Right lobe of liver (tissue), 4 donors: Measurements from ENCODE around the gene SSH2.

Experiments used
- POLR2A ChIP-seq: fragments of 450-650 bp; IDR thresholded peaks from one replicate; pipeline ENCODE4 v1.6.1; 2017; ENCODE audit warnings: antibody characterized with exemption, mild to moderate bottlenecking
- TF ChIP-seq, protein P1 (sequence below), 4 donors: fragments of 200-600 bp in 3 of 4; fragments of 450-650 bp in 1 of 4; IDR thresholded peaks; one replicate each; pipeline versions ENCODE4 v1.5.1 to v1.8.0; 2016 to 2022; ENCODE audit warnings: antibody characterized with exemption in 4 of 4, mild to moderate bottlenecking in 2 of 4
- donor health status: DM: no; HTN: no; CAD: no.
- donor health status: DM: no; HTN: no; CAD: no.
- donor health status: DM: no; HTN: yes; CAD: no.

- TF ChIP-seq POLR2A = no peak
- TF ChIP-seq, protein P1, sequence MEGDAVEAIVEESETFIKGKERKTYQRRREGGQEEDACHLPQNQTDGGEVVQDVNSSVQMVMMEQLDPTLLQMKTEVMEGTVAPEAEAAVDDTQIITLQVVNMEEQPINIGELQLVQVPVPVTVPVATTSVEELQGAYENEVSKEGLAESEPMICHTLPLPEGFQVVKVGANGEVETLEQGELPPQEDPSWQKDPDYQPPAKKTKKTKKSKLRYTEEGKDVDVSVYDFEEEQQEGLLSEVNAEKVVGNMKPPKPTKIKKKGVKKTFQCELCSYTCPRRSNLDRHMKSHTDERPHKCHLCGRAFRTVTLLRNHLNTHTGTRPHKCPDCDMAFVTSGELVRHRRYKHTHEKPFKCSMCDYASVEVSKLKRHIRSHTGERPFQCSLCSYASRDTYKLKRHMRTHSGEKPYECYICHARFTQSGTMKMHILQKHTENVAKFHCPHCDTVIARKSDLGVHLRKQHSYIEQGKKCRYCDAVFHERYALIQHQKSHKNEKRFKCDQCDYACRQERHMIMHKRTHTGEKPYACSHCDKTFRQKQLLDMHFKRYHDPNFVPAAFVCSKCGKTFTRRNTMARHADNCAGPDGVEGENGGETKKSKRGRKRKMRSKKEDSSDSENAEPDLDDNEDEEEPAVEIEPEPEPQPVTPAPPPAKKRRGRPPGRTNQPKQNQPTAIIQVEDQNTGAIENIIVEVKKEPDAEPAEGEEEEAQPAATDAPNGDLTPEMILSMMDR (IDR thresholded peaks at IDR 0.05) = no peak
Measured at GRCh38 chr17:29757788-29758187, 172.2 kb downstream of the SSH2 start.
